ENCODE results near the gene KITLG. TPM values are rescaled to one million over a fixed set of nuclear protein-coding genes. Genes with fewer than 3 reads are reported as not detected.

KITLG gene
- total RNA-seq, 1 experiment from 2014 or later: 7.4 TPM

GRCh38 chr12:88558340-88558867 is 21.9 kb downstream of the KITLG start:
- no peak for TF ChIP-seq TCF7L2 (IDR thresholded peaks at IDR 0.05; ENCODE audit: low read depth, low read length)
- TF ChIP-seq POLR2AphosphoS5 (IDR thresholded peaks at IDR 0.05; ENCODE audit: low read depth, low read length): no peak
- no peak for TF ChIP-seq SIN3A (IDR thresholded peaks at IDR 0.05; ENCODE audit: borderline replicate concordance, insufficient read depth, low read depth, low read length)
- TF ChIP-seq REST (IDR thresholded peaks at IDR 0.05; ENCODE audit: insufficient read depth in 1 of 2, low read depth in 2 of 2, low read length in 1 of 2): no peak
- no peak for TF ChIP-seq CTCF (IDR thresholded peaks at IDR 0.05)
- intact Hi-C loops (cut with micrococcal nuclease; ENCODE audit: unreplicated experiment) (no loop called here), in situ Hi-C loops (cut with HindIII; ENCODE audit: low pct_unique_long_range_greater_than_20kb, low sequenced_read_pairs) (no loop called here)
- H3K36me3 ChIP-seq (ENCODE audit: control insufficient read depth, insufficient read depth, low read length): no peaks in the 10 kb centered on the region
- no TSS peak for BruUV-seq (replicated peaks)
- no peak for ATAC-seq
- peaks cover 6% of the 10 kb centered on the region; the same call in 1 of the 2 replicates for H3K4me1 ChIP-seq (ENCODE audit: control insufficient read depth, insufficient read depth, low read length)
- H3K27me3 ChIP-seq (ENCODE audit: control insufficient read depth, insufficient read depth, low read length): no peaks in the 10 kb centered on the region
- no peak overlapping the region for H3K4me3 ChIP-seq (ENCODE audit: low read depth in 2 of 2, low read length in 2 of 2)
- DNase-seq (ENCODE audit: low read depth, low spot score): no peak
- ChIA-PET POLR2A (interaction anchor here (0.6 kb wide), 1 partner anchor 16 kb away, joined by 3 read pairs; no protein-coding TSS in a partner anchor), CTCF (no interaction called here)
- no peaks in the 10 kb centered on the region for H3K9me3 ChIP-seq (ENCODE audit: control insufficient read depth, insufficient read depth, low read depth, low read length)
- no peak overlapping the region for H3K27ac ChIP-seq (ENCODE audit: low read length)

- in situ Hi-C loops (cut with HindIII; ENCODE audit: low pct_unique_long_range_greater_than_20kb, low sequenced_read_pairs) (no loop called here), intact Hi-C loops (cut with micrococcal nuclease; ENCODE audit: unreplicated experiment) (no loop called here)
- Histone ChIP-seq H3K27me3 (ENCODE audit: control insufficient read depth, insufficient read depth, low read length) (no peaks in the 10 kb centered on the region), H3K9me3 (ENCODE audit: control insufficient read depth, insufficient read depth, low read depth, low read length) (no peaks in the 10 kb centered on the region), H3K27ac (ENCODE audit: low read length) (no peak overlapping the region), H3K36me3 (ENCODE audit: control insufficient read depth, insufficient read depth, low read length) (no peaks in the 10 kb centered on the region), H3K4me1 (ENCODE audit: control insufficient read depth, insufficient read depth, low read length) (peaks cover 7% of the 10 kb centered on the region; the same call in 1 of the 2 replicates), H3K4me3 (ENCODE audit: low read depth in 2 of 2, low read length in 2 of 2) (no peak overlapping the region)
- CTCF ChIA-PET: no interaction called here
- POLR2A ChIA-PET: no interaction called here
- ATAC-seq (no peak), DNase-seq (ENCODE audit: low read depth, low spot score) (no peak)
- BruUV-seq (replicated peaks): no TSS peak
- no peak for TF ChIP-seq TCF7L2 (IDR thresholded peaks at IDR 0.05; ENCODE audit: low read depth, low read length)
- no peak for TF ChIP-seq REST (IDR thresholded peaks at IDR 0.05; ENCODE audit: insufficient read depth in 1 of 2, low read depth in 2 of 2, low read length in 1 of 2)
- TF ChIP-seq POLR2AphosphoS5 (IDR thresholded peaks at IDR 0.05; ENCODE audit: low read depth, low read length): no peak
- TF ChIP-seq SIN3A (IDR thresholded peaks at IDR 0.05; ENCODE audit: borderline replicate concordance, insufficient read depth, low read depth, low read length): no peak
- TF ChIP-seq CTCF (IDR thresholded peaks at IDR 0.05): no peak
These were observed 24.0 kb downstream of the KITLG start for GRCh38 chr12:88556213-88556774.
